LNCaP clone FGC (cell line): ENCODE results near the gene CNTNAP1.

Source experiments
- DNase-seq: peaks from one replicate; pipeline ENCODE4 v3.0.0-alpha.2; 2011; ENCODE audit warnings: low read depth
- H3K4me3 ChIP-seq: 2 replicates; pipeline ENCODE4 v1.5.1; 2011; ENCODE audit warnings: mild to moderate bottlenecking, low read depth, low read length, control low read depth
- CTCF ChIP-seq: IDR thresholded peaks from 2 replicates; pipeline ENCODE4 v1.5.1; 2012; ENCODE audit warnings: mild to moderate bottlenecking; ENCODE audit not compliant: control insufficient read depth, insufficient read depth; ENCODE audit errors: extremely low read depth

The CNTNAP1 gene

GRCh38 chr17:42681976-42682721 lies at the start of gene CNTNAP1:
Gene CNTNAP1, plus strand, starts transcription at chr17:42682531. Its CDS starts 299 bp downstream, at chr17:42682830.
- no peak for DNase-seq
- no peak within 1 kb of the TSS for H3K4me3 ChIP-seq
- TF ChIP-seq CTCF, result no peak

- no peak for DNase-seq
- H3K4me3 ChIP-seq, result no peak overlapping the region
- no peak for TF ChIP-seq CTCF
Measured at GRCh38 chr17:42632949-42633444, 49.3 kb upstream of the CNTNAP1 start.

GRCh38 chr17:42639525-42640113 lies 42.7 kb upstream of the CNTNAP1 start:
- TF ChIP-seq CTCF, result no peak
- H3K4me3 ChIP-seq, result no peak overlapping the region
- DNase-seq, result no peak

- no peak for DNase-seq
- no peak for TF ChIP-seq CTCF
- no peak overlapping the region for H3K4me3 ChIP-seq
Measured at GRCh38 chr17:42640121-42640520, 42.2 kb upstream of the CNTNAP1 start.

- no peak for TF ChIP-seq CTCF
- no peak overlapping the region for H3K4me3 ChIP-seq
- no peak for DNase-seq
Measured at GRCh38 chr17:42642336-42642735, 40.0 kb upstream of the CNTNAP1 start.

GRCh38 chr17:42647778-42648177 lies 34.6 kb upstream of the CNTNAP1 start:
- TF ChIP-seq CTCF, result no peak
- H3K4me3 ChIP-seq, result no peak overlapping the region

More at GRCh38 chr17:42647778-42648177, 34.6 kb upstream of the CNTNAP1 start:
- no peak for DNase-seq
